Measurements from ENCODE around the gene UMPS.
"Not testable (repeated sequence)": the region's sequence is repeated elsewhere in the genome, so short reads cannot be mapped to it uniquely, and the experiment has no call there.

UMPS gene

DNA sequence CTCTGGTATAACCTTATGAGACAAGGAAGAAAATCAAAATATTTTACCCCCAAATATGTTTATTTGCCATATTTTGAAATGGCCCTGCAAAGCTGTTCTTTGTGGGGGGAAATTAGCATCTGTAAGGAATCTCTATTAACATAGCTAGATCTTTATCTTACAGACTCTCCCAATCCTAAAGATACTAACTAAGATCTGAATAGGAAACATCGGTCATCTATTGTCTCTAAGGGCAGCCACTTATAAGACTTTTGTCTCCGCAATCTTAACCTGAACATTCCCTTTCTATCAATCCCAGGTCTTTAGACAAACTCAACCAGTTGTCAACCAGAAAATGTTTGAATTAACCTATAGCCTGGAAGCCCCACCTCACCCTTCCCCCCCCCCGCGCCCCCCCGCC, 21.2 kb downstream of the UMPS start:
- H3K4me1 ChIP-seq (ENCODE audit: insufficient read depth, low read length, poor library complexity, severe bottlenecking): no peaks in the 10 kb centered on the region
- no peaks in the 10 kb centered on the region for H3F3A ChIP-seq (ENCODE audit: low read depth)

DNA sequence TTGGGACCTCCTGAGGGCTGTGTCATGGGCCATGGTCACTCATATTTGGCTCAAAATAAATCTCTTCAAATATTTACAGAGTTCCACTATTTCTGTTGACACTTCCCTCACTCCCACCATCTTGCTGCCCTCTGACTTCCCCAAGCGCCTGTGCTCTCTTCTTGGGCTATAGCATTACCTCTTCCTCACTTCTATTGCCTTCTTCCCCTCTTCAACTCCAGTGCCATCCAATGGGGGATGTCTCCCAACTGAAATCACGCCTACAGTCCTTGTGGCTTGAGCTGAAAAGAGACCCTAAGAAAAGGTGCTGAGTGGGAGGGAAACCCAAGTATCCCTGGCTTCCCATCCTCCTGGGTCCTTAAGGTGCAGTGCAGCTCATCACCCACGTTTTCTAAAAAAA, 21.8 kb downstream of the UMPS start:
- Histone ChIP-seq H3K36me3 (ENCODE audit: insufficient read depth, low read length) (no peaks in the 10 kb centered on the region), H4K20me1 (ENCODE audit: insufficient read depth, low read length, poor library complexity, severe bottlenecking) (no peaks in the 10 kb centered on the region), H3K4me2 (ENCODE audit: low read depth, low read length, poor library complexity, severe bottlenecking) (no peak overlapping the region), H3K4me1 (ENCODE audit: insufficient read depth, low read length, poor library complexity, severe bottlenecking) (no peaks in the 10 kb centered on the region), H3K9me2 (replicated peaks; ENCODE audit: low read depth, low read length) (no peaks in the 10 kb centered on the region), H3K9ac (ENCODE audit: low read depth, low read length, poor library complexity, severe bottlenecking) (no peak overlapping the region), H3K9me3 (ENCODE audit: insufficient read depth, low read depth, low read length) (no peaks in the 10 kb centered on the region), H3K27me3 (ENCODE audit: insufficient read depth, low read length, poor library complexity, severe bottlenecking) (no peaks in the 10 kb centered on the region), H2AFZ (ENCODE audit: low read length) (no peak overlapping the region), H3K79me2 (ENCODE audit: insufficient read depth, low read length) (no peaks in the 10 kb centered on the region), H3F3A (ENCODE audit: low read depth) (no peaks in the 10 kb centered on the region), H3K4me3 (ENCODE audit: low read length, poor library complexity, severe bottlenecking) (no peak overlapping the region)
- TF ChIP-seq, protein P1, sequence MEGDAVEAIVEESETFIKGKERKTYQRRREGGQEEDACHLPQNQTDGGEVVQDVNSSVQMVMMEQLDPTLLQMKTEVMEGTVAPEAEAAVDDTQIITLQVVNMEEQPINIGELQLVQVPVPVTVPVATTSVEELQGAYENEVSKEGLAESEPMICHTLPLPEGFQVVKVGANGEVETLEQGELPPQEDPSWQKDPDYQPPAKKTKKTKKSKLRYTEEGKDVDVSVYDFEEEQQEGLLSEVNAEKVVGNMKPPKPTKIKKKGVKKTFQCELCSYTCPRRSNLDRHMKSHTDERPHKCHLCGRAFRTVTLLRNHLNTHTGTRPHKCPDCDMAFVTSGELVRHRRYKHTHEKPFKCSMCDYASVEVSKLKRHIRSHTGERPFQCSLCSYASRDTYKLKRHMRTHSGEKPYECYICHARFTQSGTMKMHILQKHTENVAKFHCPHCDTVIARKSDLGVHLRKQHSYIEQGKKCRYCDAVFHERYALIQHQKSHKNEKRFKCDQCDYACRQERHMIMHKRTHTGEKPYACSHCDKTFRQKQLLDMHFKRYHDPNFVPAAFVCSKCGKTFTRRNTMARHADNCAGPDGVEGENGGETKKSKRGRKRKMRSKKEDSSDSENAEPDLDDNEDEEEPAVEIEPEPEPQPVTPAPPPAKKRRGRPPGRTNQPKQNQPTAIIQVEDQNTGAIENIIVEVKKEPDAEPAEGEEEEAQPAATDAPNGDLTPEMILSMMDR (conservative IDR thresholded peaks at IDR 0.05; ENCODE audit: low read length): no peak
- TF ChIP-seq EZH2phosphoT487 (IDR thresholded peaks at IDR 0.05; ENCODE audit: borderline replicate concordance): no peak

More for the DNA sequence above, 21.2 kb downstream of the UMPS start:
- Histone ChIP-seq H4K20me1 (ENCODE audit: insufficient read depth, low read length, poor library complexity, severe bottlenecking) (no peaks in the 10 kb centered on the region), H3K9me2 (replicated peaks; ENCODE audit: low read depth, low read length) (no peaks in the 10 kb centered on the region), H2AFZ (ENCODE audit: low read length) (no peak overlapping the region), H3K4me2 (ENCODE audit: low read depth, low read length, poor library complexity, severe bottlenecking) (no peak overlapping the region), H3K36me3 (ENCODE audit: insufficient read depth, low read length) (no peaks in the 10 kb centered on the region; the same call in 1 of the 2 replicates), H3K4me3 (ENCODE audit: low read length, poor library complexity, severe bottlenecking) (no peak overlapping the region), H3K9me3 (ENCODE audit: insufficient read depth, low read depth, low read length) (no peaks in the 10 kb centered on the region), H3K9ac (ENCODE audit: low read depth, low read length, poor library complexity, severe bottlenecking) (no peak overlapping the region), H3K79me2 (ENCODE audit: insufficient read depth, low read length) (no peaks in the 10 kb centered on the region), H3K27me3 (ENCODE audit: insufficient read depth, low read length, poor library complexity, severe bottlenecking) (no peaks in the 10 kb centered on the region)
- TF ChIP-seq, protein P1 (conservative IDR thresholded peaks at IDR 0.05; ENCODE audit: low read length): no peak
- no peak for TF ChIP-seq EZH2phosphoT487 (IDR thresholded peaks at IDR 0.05; ENCODE audit: borderline replicate concordance)

DNA sequence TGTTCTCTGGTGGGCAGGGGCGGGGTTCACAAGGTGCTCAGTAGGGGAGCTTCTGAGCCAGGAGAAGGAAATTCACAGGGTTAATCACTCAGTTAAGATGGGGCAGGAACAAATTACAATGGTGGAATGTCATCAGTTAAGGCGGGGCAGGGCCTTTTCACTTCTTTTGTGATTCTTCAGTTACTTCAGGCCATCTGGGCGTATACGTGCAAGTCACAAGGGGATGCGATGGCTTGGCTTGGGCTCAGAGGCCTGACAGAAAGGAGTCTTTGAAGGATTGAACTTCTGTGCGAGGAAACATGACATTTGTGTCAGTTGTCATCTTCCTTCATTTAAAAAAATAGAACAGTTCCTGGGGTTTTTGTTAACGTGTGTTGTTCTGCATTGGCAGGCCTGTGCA, 27.7 kb downstream of the UMPS start:
- not testable (repeated sequence) for H3K4me2 ChIP-seq (ENCODE audit: low read depth, low read length, poor library complexity, severe bottlenecking); H3K9ac ChIP-seq (ENCODE audit: low read depth, low read length, poor library complexity, severe bottlenecking); H2AFZ ChIP-seq (ENCODE audit: low read length); H4K20me1 ChIP-seq (ENCODE audit: insufficient read depth, low read length, poor library complexity, severe bottlenecking); H3K4me1 ChIP-seq (ENCODE audit: insufficient read depth, low read length, poor library complexity, severe bottlenecking); H3K27me3 ChIP-seq (ENCODE audit: insufficient read depth, low read length, poor library complexity, severe bottlenecking); H3K9me3 ChIP-seq (ENCODE audit: insufficient read depth, low read depth, low read length); H3K4me3 ChIP-seq (ENCODE audit: low read length, poor library complexity, severe bottlenecking); H3F3A ChIP-seq (ENCODE audit: low read depth); H3K9me2 ChIP-seq (replicated peaks; ENCODE audit: low read depth, low read length); H3K79me2 ChIP-seq (ENCODE audit: insufficient read depth, low read length); H3K36me3 ChIP-seq (ENCODE audit: insufficient read depth, low read length)

GRCh38 chr3:124758851-124759635, 28.8 kb downstream of the UMPS start:
- Histone ChIP-seq H3K4me2 (ENCODE audit: low read depth, low read length, poor library complexity, severe bottlenecking) (no peak overlapping the region), H3K27me3 (ENCODE audit: insufficient read depth, low read length, poor library complexity, severe bottlenecking) (no peaks in the 10 kb centered on the region), H3K79me2 (ENCODE audit: insufficient read depth, low read length) (no peaks in the 10 kb centered on the region), H3K9ac (ENCODE audit: low read depth, low read length, poor library complexity, severe bottlenecking) (no peak overlapping the region), H2AFZ (ENCODE audit: low read length) (no peak overlapping the region), H4K20me1 (ENCODE audit: insufficient read depth, low read length, poor library complexity, severe bottlenecking) (no peaks in the 10 kb centered on the region), H3F3A (ENCODE audit: low read depth) (no peaks in the 10 kb centered on the region), H3K36me3 (ENCODE audit: insufficient read depth, low read length) (no peaks in the 10 kb centered on the region), H3K9me3 (ENCODE audit: insufficient read depth, low read depth, low read length) (no peaks in the 10 kb centered on the region), H3K4me1 (ENCODE audit: insufficient read depth, low read length, poor library complexity, severe bottlenecking) (no peaks in the 10 kb centered on the region), H3K9me2 (replicated peaks; ENCODE audit: low read depth, low read length) (no peaks in the 10 kb centered on the region), H3K4me3 (ENCODE audit: low read length, poor library complexity, severe bottlenecking) (no peak overlapping the region)
- TF ChIP-seq, protein P1 (conservative IDR thresholded peaks at IDR 0.05; ENCODE audit: low read length): no peak
- no peak for TF ChIP-seq EZH2phosphoT487 (IDR thresholded peaks at IDR 0.05; ENCODE audit: borderline replicate concordance)

Data from Loucy (cell line).